ENCODE data around the gene TRMT10B.

The TRMT10B gene

GRCh38 chr9:37792122-37792521, 38.5 kb downstream of the TRMT10B start:
- no peak for TF ChIP-seq CTCF (IDR thresholded peaks at IDR 0.05; ENCODE audit: control insufficient read depth, extremely low read depth, insufficient read depth)
- no peak overlapping the region for H3K4me3 ChIP-seq (ENCODE audit: low read depth, low read length)

GRCh38 chr9:37796232-37796631, 42.6 kb downstream of the TRMT10B start:
- no peak for TF ChIP-seq CTCF (IDR thresholded peaks at IDR 0.05; ENCODE audit: control insufficient read depth, extremely low read depth, insufficient read depth)
- H3K4me3 ChIP-seq (ENCODE audit: low read depth, low read length), result no peak overlapping the region
- DNase-seq (ENCODE audit: low read depth), result no peak

More at GRCh38 chr9:37792122-37792521, 38.5 kb downstream of the TRMT10B start:
- DNase-seq (ENCODE audit: low read depth), result no peak

GRCh38 chr9:37798677-37799076, 45.1 kb downstream of the TRMT10B start:
- TF ChIP-seq CTCF (IDR thresholded peaks at IDR 0.05; ENCODE audit: control insufficient read depth, extremely low read depth, insufficient read depth), result no peak
- DNase-seq (ENCODE audit: low read depth), result no peak
- no peak overlapping the region for H3K4me3 ChIP-seq (ENCODE audit: low read depth, low read length)

GRCh38 chr9:37800631-37801286, 47.2 kb downstream of the TRMT10B start, which contains the start of gene DCAF10:
Gene DCAF10, plus strand, starts transcription at chr9:37800797. Its CDS starts 70 bp downstream, at chr9:37800867.
- TF ChIP-seq CTCF (IDR thresholded peaks at IDR 0.05; ENCODE audit: control insufficient read depth, extremely low read depth, insufficient read depth), result peak; percentile 11; the same call in 1 of the 2 replicates

GRCh38 chr9:37801287-37801850, 47.8 kb downstream of the TRMT10B start:
- H3K4me3 ChIP-seq (ENCODE audit: low read depth, low read length), result peak overlapping the region; percentile 82
- no peak for TF ChIP-seq CTCF (IDR thresholded peaks at IDR 0.05; ENCODE audit: control insufficient read depth, extremely low read depth, insufficient read depth)
- DNase-seq (ENCODE audit: low read depth), result no peak

More at GRCh38 chr9:37800631-37801286, 47.2 kb downstream of the TRMT10B start, which contains the start of gene DCAF10:
- DNase-seq (ENCODE audit: low read depth), result no peak
- H3K4me3 ChIP-seq (ENCODE audit: low read depth, low read length), result peak within 1 kb of the TSS; percentile 82

- H3K4me3 ChIP-seq (ENCODE audit: low read depth, low read length), result peak overlapping the region; percentile 82
- no peak for TF ChIP-seq CTCF (IDR thresholded peaks at IDR 0.05; ENCODE audit: control insufficient read depth, extremely low read depth, insufficient read depth)
- DNase-seq (ENCODE audit: low read depth), result no peak
Observed at GRCh38 chr9:37801959-37802711, 48.5 kb downstream of the TRMT10B start.

All from LNCaP clone FGC (cell line).